Renal cortical epithelial cell (primary cell): Measurements from ENCODE around the gene C1orf116. TPM values are rescaled to one million over a fixed set of nuclear protein-coding genes. Genes with fewer than 3 reads are reported as not detected.
"Not testable (repeated sequence)": the region's sequence is repeated elsewhere in the genome, so short reads cannot be mapped to it uniquely, and the experiment has no call there.

Experiments used
- DNase-seq: peaks from one replicate; pipeline ENCODE4 v3.0.0-alpha.2; 2011; ENCODE audit warnings: low read depth
- total RNA-seq: library from RNA; depleted of rRNA; stranded (reverse); fragments of >200 nt; gene quantifications from 2 replicates; pipeline ENCODE4 v1.2.3, GENCODE V29; 2014

C1orf116 gene
- total RNA-seq, 1 donor from 2014 or later = 17.9 TPM

- no peak for DNase-seq
Measured at GRCh38 chr1:207058878-207059867, 26.6 kb upstream of the C1orf116 start.

DNA sequence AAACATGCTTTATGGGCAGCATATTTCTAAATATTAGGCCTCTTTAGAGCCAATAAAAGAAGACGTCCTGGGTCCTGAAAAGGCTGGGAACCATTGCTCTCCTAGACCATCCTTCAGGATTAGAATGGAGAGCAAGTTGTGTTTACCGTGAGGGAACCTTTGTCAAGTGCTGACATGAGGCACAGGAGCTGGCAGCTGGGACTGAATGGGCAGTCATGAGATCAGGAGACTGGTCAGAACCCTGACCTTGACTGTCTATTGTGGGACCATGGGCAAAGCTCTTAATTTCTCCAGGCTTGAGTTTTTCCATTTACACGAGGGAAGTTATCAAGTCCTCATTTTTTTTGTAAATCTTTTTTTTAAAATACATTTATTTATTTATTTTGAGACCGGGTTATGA is 25.7 kb upstream of the C1orf116 start:
- DNase-seq = no peak

- DNase-seq = no peak
Measured at GRCh38 chr1:207056673-207057072, 24.1 kb upstream of the C1orf116 start.

- DNase-seq = no peak
Measured at GRCh38 chr1:207055386-207056001, 22.9 kb upstream of the C1orf116 start.

DNA sequence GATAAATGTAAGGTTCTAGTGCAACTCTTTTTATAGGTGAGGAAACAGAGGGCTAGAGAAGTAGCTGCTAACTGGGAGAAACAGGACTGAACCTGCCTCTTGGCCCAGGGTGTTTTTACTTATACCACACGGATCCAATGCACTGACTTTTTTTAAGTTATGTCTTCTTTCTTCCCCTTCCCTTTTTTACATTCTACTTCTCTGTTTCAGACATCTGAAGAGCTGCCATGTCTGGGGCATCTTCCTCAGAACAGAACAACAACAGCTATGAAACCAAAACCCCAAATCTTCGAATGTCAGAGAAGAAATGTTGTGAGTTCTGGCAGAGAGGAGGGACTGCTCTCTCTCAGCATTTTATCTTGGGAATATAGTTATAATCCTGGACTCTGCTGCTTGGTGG is 21.9 kb upstream of the C1orf116 start:
- DNase-seq = no peak

GRCh38 chr1:207052911-207053769 is 20.6 kb upstream of the C1orf116 start, which contains the start of gene PFKFB2:
TSS of gene PFKFB2 (plus strand) at chr1:207053275. CDS start at chr1:207054718, 1,443 bp downstream.
- DNase-seq = peak; percentile 99

DNA sequence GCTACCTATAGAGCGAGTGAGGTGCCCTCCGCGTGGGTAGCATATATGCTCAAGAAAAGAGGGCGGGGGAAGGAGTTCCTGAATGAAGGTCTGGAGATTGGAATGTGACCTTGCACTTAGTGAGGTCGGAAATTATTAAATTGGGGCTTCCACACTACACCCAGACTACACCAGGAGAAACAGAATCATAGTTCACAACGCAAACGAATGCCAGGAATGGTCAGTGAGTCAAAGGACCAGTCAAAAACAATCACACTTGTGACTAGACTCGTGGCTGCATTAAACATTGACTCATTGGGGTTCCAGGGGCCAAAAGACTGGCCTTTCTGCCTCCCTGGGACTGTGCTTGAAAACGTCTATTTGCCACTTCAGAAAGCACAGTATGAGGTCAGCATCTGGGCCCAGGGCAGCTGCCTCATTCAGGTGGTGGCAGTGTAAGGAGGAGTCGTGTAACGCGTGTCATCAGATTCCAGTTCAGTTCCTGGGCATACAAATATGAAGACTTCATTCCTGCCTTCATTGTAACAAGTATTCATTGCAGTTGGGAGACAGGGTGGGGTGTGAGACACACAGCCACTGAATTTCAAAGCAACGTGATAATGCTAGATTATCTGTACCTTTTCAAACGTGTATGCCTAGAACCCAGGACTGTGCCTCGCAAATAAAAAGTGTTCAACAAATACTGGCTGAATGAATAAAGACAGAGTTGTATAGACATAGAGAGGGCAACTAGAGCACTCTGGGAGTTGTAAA is 18.8 kb upstream of the C1orf116 start, which contains the start of gene YOD1:
YOD1 (minus strand) TSS at position 18 of the 753 bp plus-strand sequence. CDS start 178 bp downstream, outside the sequence.
- DNase-seq = peak; percentile 97

GRCh38 chr1:207050480-207051190 is 18.1 kb upstream of the C1orf116 start:
- DNase-seq = peak; percentile 84

DNA sequence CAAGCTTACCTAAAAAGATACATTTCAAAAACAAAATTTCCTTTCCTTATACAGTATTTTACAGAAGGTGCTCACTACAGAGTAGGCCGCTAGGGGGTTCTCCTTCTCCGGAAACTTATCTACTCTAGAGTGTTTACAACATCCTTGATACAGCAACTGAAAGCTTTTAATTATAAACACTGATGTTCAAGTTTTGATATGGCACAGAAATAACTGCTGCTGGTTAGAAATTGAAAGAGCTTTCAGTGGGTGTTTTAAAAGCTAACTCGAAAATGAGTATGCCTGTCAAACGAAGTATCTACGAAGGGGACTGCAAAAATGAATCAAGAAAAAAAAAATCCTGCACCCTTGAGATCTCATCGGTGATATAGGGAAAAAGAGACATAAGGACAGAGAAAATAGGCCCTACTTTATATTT is 17.4 kb upstream of the C1orf116 start:
- DNase-seq = peak; percentile 65

GRCh38 chr1:207049514-207049913 is 17.0 kb upstream of the C1orf116 start:
- no peak for DNase-seq

DNA sequence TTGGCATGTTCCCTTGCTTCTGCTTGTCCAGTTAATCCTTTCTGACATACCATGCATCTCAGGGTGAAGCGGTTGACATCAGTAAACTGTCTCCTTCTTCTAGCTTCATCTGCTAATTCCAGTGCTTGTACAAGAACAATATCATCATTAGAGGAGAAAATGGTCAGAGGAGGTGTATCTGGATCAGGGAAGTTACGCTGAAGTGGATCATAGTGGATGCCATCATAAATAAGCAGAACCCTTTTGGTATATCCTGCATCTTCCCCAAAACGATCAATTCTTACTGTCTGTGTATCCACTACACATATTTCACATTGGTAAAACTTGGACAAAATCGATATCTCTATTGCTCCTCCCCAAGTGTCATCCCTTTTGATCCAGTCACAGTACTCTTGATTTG is 16.5 kb upstream of the C1orf116 start:
- no peak for DNase-seq

GRCh38 chr1:207048041-207048440 is 15.5 kb upstream of the C1orf116 start:
- no peak for DNase-seq

- no peak for DNase-seq
Measured at GRCh38 chr1:207047505-207047904, 14.9 kb upstream of the C1orf116 start.

DNA sequence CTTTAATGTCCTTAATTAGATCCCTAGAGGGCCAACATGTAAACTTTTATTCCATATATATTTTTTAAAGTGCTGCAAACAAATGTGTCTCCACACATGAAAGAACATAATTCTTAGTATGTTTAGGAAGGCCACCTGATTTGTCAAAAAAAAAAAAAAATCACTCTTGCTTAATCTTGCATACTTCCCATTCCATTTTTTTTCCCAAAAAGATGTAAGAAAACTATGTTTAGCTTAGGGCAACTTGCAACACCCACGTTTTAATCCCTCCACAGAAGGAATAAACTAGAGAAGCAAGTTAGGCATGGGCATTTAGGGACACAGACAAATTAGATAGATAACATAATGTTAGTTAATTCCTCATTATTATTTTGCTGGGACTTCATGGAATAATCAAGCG is 12.9 kb upstream of the C1orf116 start:
- no peak for DNase-seq

GRCh38 chr1:207041397-207041796 is 8.8 kb upstream of the C1orf116 start:
- not testable (repeated sequence) for DNase-seq

GRCh38 chr1:207040181-207040533 is 7.6 kb upstream of the C1orf116 start:
- DNase-seq = peak; percentile 43

GRCh38 chr1:207039380-207040180 is 7.0 kb upstream of the C1orf116 start:
- no peak for DNase-seq

- DNase-seq = no peak
Measured at GRCh38 chr1:207036865-207037264, 4.3 kb upstream of the C1orf116 start.

DNA sequence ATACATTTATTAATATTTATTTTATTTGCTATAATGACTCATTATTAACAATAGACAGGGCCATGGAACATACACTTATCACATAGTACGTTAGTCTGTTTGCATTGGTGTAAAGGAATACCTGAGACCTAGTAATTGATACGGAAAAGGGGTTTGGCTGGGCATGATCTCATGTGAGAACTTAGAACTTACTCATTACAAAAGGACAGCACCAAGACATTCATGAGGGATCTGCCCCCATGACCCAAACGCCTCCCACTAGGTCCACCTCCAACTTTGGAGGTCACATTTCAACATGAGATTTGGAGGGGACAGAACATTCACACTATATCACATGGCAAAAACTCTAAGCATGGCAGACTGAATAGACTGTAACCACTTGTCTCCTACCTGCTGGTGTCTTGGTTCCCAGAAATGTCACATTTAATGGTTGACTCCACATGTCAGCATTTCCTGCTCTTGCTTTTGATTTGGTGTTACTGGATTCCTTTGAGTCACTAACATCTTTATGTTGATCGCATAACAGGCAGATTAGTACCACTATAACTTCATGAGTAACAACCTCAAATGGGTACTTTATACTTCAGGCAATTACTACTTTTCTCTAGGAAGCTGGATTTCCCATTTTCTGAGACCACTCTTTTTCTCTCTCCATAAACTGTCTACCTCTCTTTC is 3.5 kb upstream of the C1orf116 start:
- DNase-seq = peak; percentile 69
